Stimulated activated CD4-positive, alpha-beta T cell treated with anti-CD3 and anti-CD28 coated beads, Interleukin-2, amount 100 ng/mL, for 4 hours (primary cell): Measurements from ENCODE around the gene FRMD3.

Experiments
- DNase-seq: peaks from one replicate; pipeline ENCODE4 v3.0.0-alpha.2; 2020; ENCODE audit warnings: low read depth

FRMD3 gene

GRCh38 chr9:83281306-83282255 lies 256.6 kb downstream of the FRMD3 start:
- no peak for DNase-seq

GRCh38 chr9:83280790-83281189 lies 257.4 kb downstream of the FRMD3 start:
- no peak for DNase-seq

- DNase-seq = no peak
Measured at GRCh38 chr9:83280268-83280667, 257.9 kb downstream of the FRMD3 start.

- DNase-seq = no peak
Measured at GRCh38 chr9:83274787-83275186, 263.4 kb downstream of the FRMD3 start.

- no peak for DNase-seq
Measured at GRCh38 chr9:83271665-83272071, 266.5 kb downstream of the FRMD3 start.

DNA sequence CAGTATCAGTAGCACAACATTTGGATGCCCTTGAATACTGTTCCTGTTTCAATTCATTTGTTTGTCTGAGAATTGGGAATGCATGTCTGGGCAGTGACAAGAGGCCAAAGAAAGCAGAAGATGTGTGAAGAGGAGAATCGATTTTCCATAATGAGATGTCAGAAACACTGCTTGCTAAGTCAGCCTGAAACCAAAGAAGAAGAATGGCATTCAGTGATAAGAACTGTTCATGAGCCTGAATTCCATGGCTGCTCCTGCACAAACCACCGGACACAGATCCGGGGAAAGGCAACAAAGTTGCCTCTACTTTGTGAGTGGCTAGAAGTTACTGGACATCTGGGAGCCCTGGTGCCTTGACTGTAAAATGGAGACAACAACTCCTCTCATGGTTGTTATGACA lies 268.1 kb downstream of the FRMD3 start:
- DNase-seq = no peak

DNA sequence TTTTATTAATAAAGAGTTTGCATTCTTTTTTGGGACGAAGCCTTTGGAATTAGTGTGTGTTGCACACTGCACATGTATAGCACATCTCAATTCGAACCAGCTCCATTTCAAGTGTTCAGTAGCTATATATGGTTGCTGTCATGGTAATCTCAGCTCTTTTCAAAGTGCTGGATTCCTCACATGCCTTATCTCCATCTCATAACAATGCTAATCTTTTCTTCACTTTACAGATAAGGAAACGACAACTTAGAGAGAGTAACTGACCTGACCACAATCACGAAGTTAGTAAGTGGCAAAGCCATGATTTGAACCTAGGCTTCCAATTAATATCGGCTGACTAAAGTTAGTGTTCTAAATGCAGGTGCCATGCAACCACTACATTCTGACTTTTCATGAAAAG lies 270.5 kb downstream of the FRMD3 start:
- DNase-seq = no peak

- no peak for DNase-seq
Measured at GRCh38 chr9:83266666-83267496, 271.3 kb downstream of the FRMD3 start.

DNA sequence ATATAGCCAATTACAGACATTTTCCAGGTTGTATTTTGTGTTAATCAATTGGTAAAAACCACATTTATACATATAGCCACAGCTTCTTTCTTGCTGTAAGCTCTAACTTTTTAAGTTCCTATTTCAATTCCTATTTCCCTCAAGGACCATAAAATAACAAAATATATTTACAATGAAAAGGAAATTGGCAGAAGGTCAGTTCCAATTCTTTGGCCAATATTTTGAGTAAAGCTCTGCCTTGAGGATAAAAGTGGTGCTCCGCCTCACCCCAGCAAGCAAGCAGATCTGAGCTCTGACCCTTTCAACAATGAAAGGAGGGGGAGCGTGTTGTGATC lies 271.9 kb downstream of the FRMD3 start:
- no peak for DNase-seq

GRCh38 chr9:83264315-83264714 lies 273.9 kb downstream of the FRMD3 start:
- no peak for DNase-seq

DNA sequence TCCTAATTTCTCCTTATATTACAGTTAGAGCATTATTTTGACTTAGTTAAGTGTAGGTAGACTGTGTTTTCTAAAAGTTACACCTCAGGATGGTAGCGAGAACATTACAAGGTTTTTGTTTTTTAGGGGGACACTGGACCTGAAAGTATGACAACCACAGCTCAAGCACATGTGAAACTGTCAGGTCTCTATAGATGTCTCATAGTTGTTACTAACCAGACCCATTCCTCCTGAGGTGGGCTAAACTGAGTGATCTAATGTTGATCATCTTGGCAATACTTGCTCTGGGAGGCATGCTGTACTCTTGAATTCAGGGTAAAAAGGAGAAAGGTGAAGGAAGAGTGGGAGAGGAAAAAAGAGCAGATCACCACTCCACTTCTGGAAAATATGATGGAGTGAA lies 278.6 kb downstream of the FRMD3 start:
- DNase-seq = no peak

- DNase-seq = no peak
Measured at GRCh38 chr9:83257937-83258891, 280.0 kb downstream of the FRMD3 start.

GRCh38 chr9:83247732-83248131 lies 290.5 kb downstream of the FRMD3 start:
- no peak for DNase-seq

GRCh38 chr9:83245979-83246659 lies 292.1 kb downstream of the FRMD3 start:
- DNase-seq = no peak

GRCh38 chr9:83242066-83242465 lies 296.1 kb downstream of the FRMD3 start:
- no peak for DNase-seq

DNA sequence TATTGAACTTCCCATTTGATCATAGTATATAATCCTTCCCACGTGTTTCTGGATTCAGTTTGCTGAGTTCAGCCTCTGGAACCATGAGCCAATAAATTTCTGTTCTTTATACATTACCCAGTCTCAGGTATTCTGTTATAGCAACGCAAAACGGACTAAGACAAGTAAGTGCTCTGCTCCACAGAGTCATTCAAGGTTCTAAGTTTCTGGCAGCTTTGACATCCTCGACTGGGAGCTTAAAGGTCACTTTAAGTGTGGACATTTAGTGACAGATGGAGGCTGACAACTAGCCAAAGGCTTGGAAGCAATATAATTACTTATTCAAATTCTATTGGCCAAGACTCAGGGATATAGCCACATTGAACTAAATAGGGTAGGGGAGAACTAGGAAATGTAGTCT lies 297.5 kb downstream of the FRMD3 start:
- no peak for DNase-seq

DNA sequence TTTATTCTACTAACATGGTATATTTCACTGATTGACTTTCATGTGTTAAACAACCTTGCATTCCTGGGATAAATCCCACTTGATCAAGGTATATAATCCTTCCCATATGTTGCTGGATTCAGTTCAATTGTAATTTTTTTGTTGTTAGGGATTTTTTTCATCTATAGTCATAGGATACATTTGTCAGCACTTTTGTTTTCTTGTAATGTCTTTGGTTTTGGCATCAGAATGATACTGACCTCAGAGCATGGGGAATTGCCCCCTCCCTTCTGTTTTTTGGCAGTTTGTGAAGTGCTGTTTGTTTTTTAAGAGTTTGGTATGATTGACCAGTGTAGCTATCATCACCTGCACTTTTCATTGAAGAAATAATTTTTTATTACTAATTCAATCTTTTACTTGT lies 298.5 kb downstream of the FRMD3 start:
- no peak for DNase-seq

GRCh38 chr9:83238871-83239640 lies 299.1 kb downstream of the FRMD3 start:
- DNase-seq = no peak

GRCh38 chr9:83236029-83236696 lies 302.0 kb downstream of the FRMD3 start:
- DNase-seq = no peak

DNA sequence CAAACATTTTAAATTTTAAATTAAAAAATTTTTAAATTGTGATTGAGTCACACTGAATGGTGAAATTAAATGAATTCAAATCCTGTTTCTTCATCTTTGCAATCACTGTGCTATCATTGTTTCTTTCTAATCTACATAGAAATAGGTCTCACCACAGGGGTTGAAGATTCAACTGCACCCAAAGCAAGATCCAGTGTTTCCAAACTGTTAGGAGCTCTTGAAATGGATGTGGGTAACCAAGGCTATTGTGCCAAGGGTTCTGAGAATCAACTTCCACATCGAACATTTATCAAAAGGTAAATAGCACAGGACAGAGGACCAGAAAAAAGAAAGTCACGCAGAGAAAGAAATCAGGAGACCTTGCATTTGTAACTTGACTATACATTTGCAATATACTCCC lies 302.7 kb downstream of the FRMD3 start:
- DNase-seq = no peak
